Measurements from ENCODE around the gene GTF2E1. TPM values are rescaled to one million over a fixed set of nuclear protein-coding genes. Genes with fewer than 3 reads are reported as not detected.

Gene GTF2E1
- total RNA-seq, 1 experiment from 2014 or later: 22.9 TPM

- no peaks in the 10 kb centered on the region for H3K36me3 Mint-ChIP-seq (ENCODE audit: insufficient read depth, unreplicated experiment)
- intact Hi-C loops (cut with micrococcal nuclease; ENCODE audit: unreplicated experiment): no loop called here
- no peak overlapping the region for H3K27ac Mint-ChIP-seq (ENCODE audit: unreplicated experiment)
- H3K4me1 Mint-ChIP-seq (ENCODE audit: low read depth, unreplicated experiment): no peaks in the 10 kb centered on the region
- DNase-seq: no peak
- CTCF ChIA-PET: no interaction called here
- peaks cover 12% of the 10 kb centered on the region for H3K27me3 Mint-ChIP-seq (ENCODE audit: unreplicated experiment)
- no TSS peak for BruUV-seq (replicated peaks)
- H3K4me3 Mint-ChIP-seq (ENCODE audit: low read depth, unreplicated experiment): no peak overlapping the region
- no peaks in the 10 kb centered on the region for H3K9me3 Mint-ChIP-seq (ENCODE audit: low read depth, unreplicated experiment)
- TF ChIP-seq CTCF (IDR thresholded peaks at IDR 0.05; ENCODE audit: unreplicated experiment): no peak
Observed at GRCh38 chr3:120821426-120821825, 78.9 kb downstream of the GTF2E1 start.

- Mint-ChIP-seq H3K36me3 (ENCODE audit: insufficient read depth, unreplicated experiment) (no peaks in the 10 kb centered on the region), H3K9me3 (ENCODE audit: low read depth, unreplicated experiment) (no peaks in the 10 kb centered on the region), H3K4me3 (ENCODE audit: low read depth, unreplicated experiment) (no peak overlapping the region), H3K27ac (ENCODE audit: unreplicated experiment) (no peak overlapping the region), H3K27me3 (ENCODE audit: unreplicated experiment) (peaks cover 12% of the 10 kb centered on the region), H3K4me1 (ENCODE audit: low read depth, unreplicated experiment) (no peaks in the 10 kb centered on the region)
- CTCF ChIA-PET: no interaction called here
- intact Hi-C loops (cut with micrococcal nuclease; ENCODE audit: unreplicated experiment): no loop called here
- DNase-seq: no peak
- no peak for TF ChIP-seq CTCF (IDR thresholded peaks at IDR 0.05; ENCODE audit: unreplicated experiment)
- no TSS peak for BruUV-seq (replicated peaks)
Observed at GRCh38 chr3:120823156-120823555, 80.6 kb downstream of the GTF2E1 start.

- intact Hi-C loops (cut with micrococcal nuclease; ENCODE audit: unreplicated experiment): no loop called here
- Mint-ChIP-seq H3K36me3 (ENCODE audit: insufficient read depth, unreplicated experiment) (no peaks in the 10 kb centered on the region), H3K27ac (ENCODE audit: unreplicated experiment) (no peak overlapping the region), H3K4me1 (ENCODE audit: low read depth, unreplicated experiment) (no peaks in the 10 kb centered on the region), H3K27me3 (ENCODE audit: unreplicated experiment) (peaks cover 6% of the 10 kb centered on the region), H3K9me3 (ENCODE audit: low read depth, unreplicated experiment) (no peaks in the 10 kb centered on the region), H3K4me3 (ENCODE audit: low read depth, unreplicated experiment) (no peak overlapping the region)
- TF ChIP-seq CTCF (IDR thresholded peaks at IDR 0.05; ENCODE audit: unreplicated experiment): no peak
- BruUV-seq (replicated peaks): no TSS peak
- DNase-seq: no peak
- CTCF ChIA-PET: no interaction called here
Observed at GRCh38 chr3:120824613-120825012, 82.1 kb downstream of the GTF2E1 start.

- TF ChIP-seq CTCF (IDR thresholded peaks at IDR 0.05; ENCODE audit: unreplicated experiment): no peak
- no peaks in the 10 kb centered on the region for H3K4me1 Mint-ChIP-seq (ENCODE audit: low read depth, unreplicated experiment)
- peaks cover 16% of the 10 kb centered on the region for H3K27me3 Mint-ChIP-seq (ENCODE audit: unreplicated experiment)
- no TSS peak for BruUV-seq (replicated peaks)
- H3K9me3 Mint-ChIP-seq (ENCODE audit: low read depth, unreplicated experiment): no peaks in the 10 kb centered on the region
- no peak for DNase-seq
- H3K4me3 Mint-ChIP-seq (ENCODE audit: low read depth, unreplicated experiment): no peak overlapping the region
- CTCF ChIA-PET: no interaction called here
- no peaks in the 10 kb centered on the region for H3K36me3 Mint-ChIP-seq (ENCODE audit: insufficient read depth, unreplicated experiment)
- H3K27ac Mint-ChIP-seq (ENCODE audit: unreplicated experiment): no peak overlapping the region
- intact Hi-C loops (cut with micrococcal nuclease; ENCODE audit: unreplicated experiment): no loop called here
Observed at GRCh38 chr3:120828796-120829195, 86.3 kb downstream of the GTF2E1 start.

- Mint-ChIP-seq H3K4me1 (ENCODE audit: low read depth, unreplicated experiment) (no peaks in the 10 kb centered on the region), H3K27ac (ENCODE audit: unreplicated experiment) (no peak overlapping the region), H3K4me3 (ENCODE audit: low read depth, unreplicated experiment) (no peak overlapping the region), H3K9me3 (ENCODE audit: low read depth, unreplicated experiment) (no peaks in the 10 kb centered on the region), H3K36me3 (ENCODE audit: insufficient read depth, unreplicated experiment) (no peaks in the 10 kb centered on the region), H3K27me3 (ENCODE audit: unreplicated experiment) (peaks cover 16% of the 10 kb centered on the region)
- CTCF ChIA-PET: no interaction called here
- intact Hi-C loops (cut with micrococcal nuclease; ENCODE audit: unreplicated experiment): no loop called here
- no TSS peak for BruUV-seq (replicated peaks)
- DNase-seq: no peak
- TF ChIP-seq CTCF (IDR thresholded peaks at IDR 0.05; ENCODE audit: unreplicated experiment): no peak
Observed at GRCh38 chr3:120831066-120831465, 88.5 kb downstream of the GTF2E1 start.

Measured in Calu3 (cell line).